CD4-positive, alpha-beta T cell treated with Interferon gamma for 1 hour (primary cell): ENCODE measurements around the gene APPBP2.
"Not testable (repeated sequence)": the region's sequence is repeated elsewhere in the genome, so short reads cannot be mapped to it uniquely, and the experiment has no call there.

Source experiments
- DNase-seq: peaks from one replicate; pipeline ENCODE4 v3.0.0-alpha.2; 2020

APPBP2 gene

DNA sequence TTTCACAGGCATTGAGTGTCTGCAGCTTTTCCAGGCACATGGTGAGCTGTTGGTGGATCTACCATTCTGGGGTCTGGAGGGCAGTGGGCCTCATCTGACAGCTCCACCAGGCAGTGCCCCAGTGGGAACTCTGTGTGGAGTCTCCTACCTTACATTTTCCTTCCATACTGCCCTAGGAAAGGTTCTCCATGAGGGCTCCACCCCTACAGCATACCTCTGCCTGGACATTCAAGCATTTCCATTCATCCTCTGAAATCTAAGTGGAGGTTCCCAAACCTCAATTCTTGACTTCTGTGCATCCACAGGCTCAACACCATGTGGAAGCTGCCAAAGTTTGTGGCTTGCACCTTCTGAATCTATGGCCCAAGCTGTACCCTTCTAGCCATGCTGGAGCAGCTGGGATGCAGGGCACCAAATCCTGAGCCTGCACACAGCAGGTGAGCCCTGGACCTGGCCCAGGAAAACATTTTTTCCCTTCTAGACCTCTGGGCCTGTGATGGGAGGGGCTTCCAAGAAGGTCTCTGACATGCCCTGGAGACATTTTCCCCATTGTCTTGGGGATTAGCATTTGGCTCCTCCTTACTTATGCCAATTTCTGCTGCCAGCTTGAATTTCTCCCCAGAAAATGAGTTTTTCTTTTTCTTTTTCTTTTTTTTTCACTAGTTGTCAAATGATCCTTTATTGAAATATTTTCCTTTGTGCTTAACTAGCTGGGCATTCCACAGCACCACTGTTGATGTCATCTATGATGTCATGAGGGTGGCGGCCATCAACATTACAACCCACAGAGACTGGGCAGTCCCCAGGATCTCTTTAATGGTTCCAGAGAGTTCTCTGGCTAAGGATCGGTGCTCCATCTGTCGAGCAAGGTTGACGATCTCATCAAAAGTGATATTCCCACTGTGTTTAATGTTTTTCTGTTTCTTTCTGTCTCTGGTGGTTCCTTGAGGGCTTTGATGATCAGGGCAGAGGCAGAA is 92.7 kb downstream of the APPBP2 start:
- not testable (repeated sequence) for DNase-seq

DNA sequence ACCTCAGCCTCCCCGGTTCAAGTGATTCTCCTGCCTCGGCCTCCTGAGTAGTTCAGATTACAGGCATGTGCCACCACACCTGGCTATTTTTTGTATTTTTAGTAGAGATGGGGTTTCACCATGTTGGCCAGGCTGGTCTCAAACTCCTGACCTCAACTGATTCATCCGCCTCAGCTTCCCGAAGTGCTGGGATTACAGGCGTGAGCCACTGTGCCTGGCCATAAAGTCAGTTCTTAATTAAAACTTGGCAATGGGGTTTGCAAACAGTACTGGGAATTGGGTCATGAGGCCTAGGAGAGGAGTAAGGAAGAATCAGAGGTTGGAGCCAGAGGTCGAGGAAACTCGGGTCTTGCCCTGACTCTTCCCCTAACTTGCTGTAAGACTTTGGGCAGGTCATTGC is 95.5 kb downstream of the APPBP2 start:
- DNase-seq: not testable (repeated sequence)

DNA sequence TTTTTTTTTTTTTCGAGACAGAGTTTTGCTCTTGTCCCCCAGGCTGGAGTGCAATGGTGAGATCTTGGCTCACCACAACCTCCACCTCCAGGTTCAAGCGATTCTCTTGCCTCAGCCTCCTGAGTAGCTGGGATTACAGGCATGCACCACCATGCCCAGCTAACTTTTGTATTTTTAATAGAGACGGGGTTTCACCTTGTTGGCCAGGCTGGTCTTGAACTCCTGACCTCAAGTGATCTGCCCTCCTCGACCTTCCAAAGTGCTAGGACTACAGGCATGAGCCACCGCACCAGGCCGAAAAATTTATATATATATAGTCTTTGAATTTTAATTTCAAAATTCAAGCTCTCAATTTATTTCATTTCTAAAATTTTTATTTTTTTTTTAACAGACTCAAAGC is 97.6 kb downstream of the APPBP2 start:
- not testable (repeated sequence) for DNase-seq

GRCh38 chr17:60426596-60426995 is 99.4 kb downstream of the APPBP2 start:
- no peak for DNase-seq

DNA sequence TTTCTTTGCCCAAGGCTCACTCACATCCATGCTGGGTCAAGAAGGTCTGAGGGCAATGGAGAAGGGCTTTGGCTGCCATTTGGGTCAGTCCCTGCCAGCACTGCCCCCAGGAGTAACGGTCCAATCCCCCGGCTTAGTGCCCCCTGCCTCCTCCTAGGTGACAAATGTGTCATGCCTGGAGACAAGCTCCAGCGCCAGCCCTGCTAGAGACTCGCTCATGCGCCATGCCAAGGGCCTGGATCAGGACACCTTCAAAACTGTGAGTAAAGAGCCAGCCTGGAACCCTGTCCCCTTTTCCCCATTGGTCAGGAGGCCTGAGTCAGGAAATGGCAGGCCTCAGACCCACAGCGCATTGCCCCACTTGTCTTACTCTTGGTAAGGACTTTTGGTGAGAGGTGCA is 100.4 kb downstream of the APPBP2 start:
- no peak for DNase-seq

DNA sequence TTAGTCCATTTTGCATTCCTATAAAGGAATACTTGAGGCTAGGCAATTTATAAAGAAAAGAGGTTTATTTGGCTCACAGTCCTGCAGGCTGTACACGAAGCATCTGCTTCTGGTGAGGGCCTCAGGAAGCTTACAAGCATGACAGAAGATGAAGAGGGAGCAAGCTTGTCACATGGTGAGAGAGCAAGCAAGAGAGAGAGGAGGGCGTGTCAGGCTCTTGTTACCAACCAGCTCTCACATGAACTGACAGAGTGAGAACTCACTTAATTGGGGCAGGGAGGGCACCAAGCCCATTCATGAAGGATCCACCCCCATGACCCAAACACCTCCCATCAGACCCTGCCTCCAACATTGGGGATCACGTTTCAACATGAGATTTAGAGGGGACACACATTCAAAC is 102.2 kb downstream of the APPBP2 start:
- DNase-seq: no peak

- no peak for DNase-seq
Observed at GRCh38 chr17:60422162-60422665, 103.8 kb downstream of the APPBP2 start, which contains the start of gene CHCT1. Gene CHCT1 (plus strand): TSS chr17:60422489. CDS start chr17:60422593, 104 bp downstream.

- peak; percentile 78 for DNase-seq
Observed at GRCh38 chr17:60421273-60422161, 104.5 kb downstream of the APPBP2 start.

DNA sequence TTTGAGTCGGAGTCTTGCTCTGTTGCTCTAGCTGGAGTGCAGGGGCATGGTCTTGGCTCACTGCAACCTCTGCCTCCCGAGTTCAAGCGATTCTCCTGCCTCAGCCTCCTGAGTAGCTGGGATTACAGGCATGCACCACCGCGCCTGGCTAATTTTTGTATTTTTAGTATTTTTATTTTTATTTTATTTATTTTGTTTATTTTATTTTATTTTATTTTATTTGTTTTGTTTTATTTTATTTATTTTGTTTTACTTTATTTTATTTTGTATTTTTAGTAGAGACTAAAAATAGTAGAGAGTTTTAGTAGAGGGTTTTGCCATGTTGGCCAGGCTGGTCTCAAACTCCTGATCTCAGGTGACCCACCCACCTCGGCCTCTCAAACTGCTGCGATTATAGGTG is 106.2 kb downstream of the APPBP2 start:
- not testable (repeated sequence) for DNase-seq

- DNase-seq: not testable (repeated sequence)
Observed at GRCh38 chr17:60419003-60419402, 107.0 kb downstream of the APPBP2 start.

- no peak for DNase-seq
Observed at GRCh38 chr17:60416368-60416925, 109.6 kb downstream of the APPBP2 start.

DNA sequence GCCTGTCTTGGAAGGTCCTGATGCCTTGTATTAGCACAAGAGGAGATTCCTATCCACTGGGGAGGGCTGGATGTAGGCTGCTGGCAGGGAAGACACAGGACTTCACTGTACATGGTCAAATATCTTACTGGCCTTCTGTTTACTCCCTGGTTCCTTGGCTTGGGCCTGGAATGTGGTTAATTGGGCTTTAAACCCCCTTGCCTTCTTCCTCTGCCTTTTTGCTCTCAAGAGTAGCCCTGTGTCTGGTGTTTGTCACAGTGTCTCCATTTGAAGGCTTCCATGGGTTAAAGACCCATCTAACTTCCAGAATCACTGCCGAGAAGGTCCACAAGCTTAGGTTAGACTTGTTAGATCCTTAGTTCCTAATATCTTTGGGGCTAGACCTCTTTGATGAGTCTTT is 110.9 kb downstream of the APPBP2 start:
- DNase-seq: no peak

DNA sequence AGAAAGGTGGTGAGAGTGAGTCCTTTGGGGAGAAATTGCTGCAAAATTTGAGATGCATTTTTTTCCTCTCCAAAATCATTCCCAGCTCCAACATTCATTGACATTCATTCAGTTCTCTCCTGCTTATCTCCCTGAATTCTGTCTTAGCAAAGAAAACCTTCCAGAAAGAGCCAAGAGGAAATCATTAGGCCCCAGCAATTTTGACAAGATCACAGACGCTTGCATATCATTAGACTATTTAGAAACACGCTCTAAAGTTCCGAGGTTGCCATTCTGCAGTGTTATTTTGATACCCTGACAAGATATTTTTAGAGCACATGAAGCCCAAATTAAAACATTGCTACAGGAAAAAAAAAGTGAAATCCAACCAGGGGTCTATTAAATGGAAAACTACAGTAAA is 113.3 kb downstream of the APPBP2 start:
- no peak for DNase-seq

GRCh38 chr17:60410001-60410400 is 116.0 kb downstream of the APPBP2 start:
- no peak for DNase-seq

- DNase-seq: no peak
Observed at GRCh38 chr17:60406887-60407286, 119.2 kb downstream of the APPBP2 start.

DNA sequence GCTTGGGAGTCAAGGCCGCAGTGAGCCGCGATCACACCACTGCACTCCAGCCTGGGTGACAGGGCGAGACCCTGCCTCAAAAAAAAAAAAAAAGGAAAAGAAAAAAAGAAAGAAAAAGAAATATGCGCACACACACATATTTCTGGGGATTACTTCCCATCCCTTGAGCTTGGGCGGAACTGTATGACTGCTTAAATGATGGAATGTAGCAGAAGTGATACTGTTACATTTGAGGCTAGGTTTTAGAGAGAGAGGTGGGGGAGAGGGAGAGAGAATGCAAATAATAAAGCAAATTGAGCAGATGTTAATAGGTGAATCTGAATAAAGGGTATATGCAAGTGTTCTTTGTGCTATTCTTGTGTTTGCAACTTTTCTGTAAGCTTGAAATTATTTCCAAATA is 122.1 kb downstream of the APPBP2 start:
- DNase-seq: no peak

DNA sequence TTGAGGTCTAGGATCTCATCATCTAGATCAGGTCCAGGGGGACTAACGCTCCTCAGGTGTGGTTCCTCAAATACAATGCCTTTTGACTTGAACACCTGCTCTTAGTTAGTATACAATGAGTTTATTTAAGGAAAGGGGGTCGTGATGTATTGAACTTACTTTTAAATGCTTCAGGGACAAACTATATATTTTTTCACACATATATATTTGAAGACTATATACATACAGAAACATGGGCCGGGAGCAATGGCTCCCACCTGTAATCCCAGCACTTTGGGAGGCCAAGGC is 122.6 kb downstream of the APPBP2 start:
- DNase-seq: no peak

DNA sequence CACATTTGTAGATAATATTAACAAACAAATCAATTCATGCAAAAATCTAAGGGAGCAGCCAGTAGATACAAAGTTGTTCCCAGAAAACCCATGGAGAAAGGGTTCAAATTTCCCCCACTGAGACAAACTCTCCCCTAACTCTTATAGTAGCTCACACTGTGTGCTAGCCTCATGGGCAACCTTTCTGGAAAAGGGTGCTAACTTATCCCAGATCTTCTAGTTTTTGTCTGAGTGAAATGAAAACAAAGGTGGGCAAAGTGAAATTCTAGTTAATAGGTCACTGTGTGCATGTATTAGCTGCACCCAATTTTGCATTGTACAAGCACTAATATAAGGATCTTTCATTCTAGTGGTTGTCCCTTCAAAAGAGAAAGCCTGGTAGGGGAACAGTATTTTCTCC is 124.2 kb downstream of the APPBP2 start:
- DNase-seq: no peak

- peak; percentile 78 for DNase-seq
Observed at GRCh38 chr17:60398227-60398959, 127.6 kb downstream of the APPBP2 start.

- no peak for DNase-seq
Observed at GRCh38 chr17:60396412-60396811, 129.6 kb downstream of the APPBP2 start.

GRCh38 chr17:60395508-60396065 is 130.5 kb downstream of the APPBP2 start:
- DNase-seq: no peak
